ENCODE data around the gene RASGEF1B. TPM values are rescaled to one million over a fixed set of nuclear protein-coding genes. Genes with fewer than 3 reads are reported as not detected.

Gene RASGEF1B
- total and polyA plus RNA-seq, 2 donors (not counting 3 experiments of a cell fraction or from before 2014, with no cell fraction given): not detected

GRCh38 chr4:81445196-81445595, 26.5 kb downstream of the RASGEF1B start:
- no TSS peak for BruUV-seq (replicated peaks)
- H3K9ac ChIP-seq (replicated peaks; ENCODE audit: extremely low read depth, insufficient read depth, low read length): no peak overlapping the region
- no peaks in the 10 kb centered on the region for H3K9me3 ChIP-seq (replicated peaks; ENCODE audit: control insufficient read depth, insufficient read depth, low read length)
- H3K27ac ChIP-seq (ENCODE audit: insufficient read depth, low read depth, low read length): no peak overlapping the region
- no peaks in the 10 kb centered on the region for H3K36me3 ChIP-seq (ENCODE audit: control insufficient read depth in 2 of 2, extremely low read depth in 1 of 2, insufficient read depth in 2 of 2, low read length in 2 of 2)
- H3K27me3 ChIP-seq (ENCODE audit: control insufficient read depth in 2 of 2, insufficient read depth in 2 of 2, low read length in 2 of 2): no peaks in the 10 kb centered on the region
- dilution Hi-C loops (cut with MboI; ENCODE audit: extremely low pct_ligation_motif_present, low sequenced_read_pairs) (no loop called here), intact Hi-C loops (cut with micrococcal nuclease) (no loop called here)
- H3K4me3 ChIP-seq (replicated peaks in 1 of 3; ENCODE audit: insufficient read depth in 1 of 3, low read depth in 1 of 3, low read length in 3 of 3): no peak overlapping the region
- no peak overlapping the region for H3K4me2 ChIP-seq (ENCODE audit: insufficient read depth, low read length)
- FAIRE-seq (no peak), DNase-seq (ENCODE audit: low read depth, low spot score) (no peak)
- no peaks in the 10 kb centered on the region for H4K20me1 ChIP-seq (replicated peaks; ENCODE audit: control insufficient read depth, extremely low read depth, insufficient read depth, low read length)
- ChIA-PET POLR2A (no interaction called here), CTCF (interaction anchor here (3.0 kb wide), 1 partner anchor 22 kb away, joined by 6 read pairs; no protein-coding TSS in a partner anchor)
- H3K9me1 ChIP-seq (replicated peaks; ENCODE audit: control insufficient read depth, extremely low read depth, insufficient read depth, low read length): no peaks in the 10 kb centered on the region
- no peak overlapping the region for H2AFZ ChIP-seq (ENCODE audit: low read depth, low read length)
- TF ChIP-seq, protein P1, sequence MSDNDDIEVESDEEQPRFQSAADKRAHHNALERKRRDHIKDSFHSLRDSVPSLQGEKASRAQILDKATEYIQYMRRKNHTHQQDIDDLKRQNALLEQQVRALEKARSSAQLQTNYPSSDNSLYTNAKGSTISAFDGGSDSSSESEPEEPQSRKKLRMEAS (IDR thresholded peaks at IDR 0.05; ENCODE audit: insufficient read depth, insufficient read length): no peak
- TF ChIP-seq CTCF (IDR thresholded peaks at IDR 0.05; ENCODE audit: extremely low read depth in 1 of 2, insufficient read depth in 1 of 2, low read depth in 1 of 2, low read length in 2 of 2) (no peak), POLR2A (IDR thresholded peaks at IDR 0.05; ENCODE audit: low read depth, low read length) (no peak), FOS (IDR thresholded peaks at IDR 0.05; ENCODE audit: borderline replicate concordance, insufficient read depth, low read length) (no peak), EZH2 (IDR thresholded peaks at IDR 0.05; ENCODE audit: borderline replicate concordance, low read depth, low read length, severe bottlenecking) (no peak), GATA2 (IDR thresholded peaks at IDR 0.05; ENCODE audit: insufficient read depth, insufficient read length, low read depth, low read length) (no peak), POLR2AphosphoS5 (IDR thresholded peaks at IDR 0.05; ENCODE audit: insufficient read depth, low read depth, low read length) (no peak), MYC (IDR thresholded peaks at IDR 0.05; ENCODE audit: low read depth, low read length) (no peak)
- H3K4me1 ChIP-seq (ENCODE audit: control insufficient read depth, extremely low read depth, insufficient read depth, low read length): no peaks in the 10 kb centered on the region
- H3K79me2 ChIP-seq (ENCODE audit: control insufficient read depth, insufficient read depth, low read length): no peaks in the 10 kb centered on the region

Data from endothelial cell of umbilical vein (primary cell).